Neural progenitor cell (in vitro differentiated cells): ENCODE data around the gene ATM. TPM values are rescaled to one million over a fixed set of nuclear protein-coding genes. Genes with fewer than 3 reads are reported as not detected.

Source experiments
- DNase-seq: peaks from one replicate; pipeline ENCODE4 v3.0.0-alpha.2; 2016; ENCODE audit warnings: low spot score
- H2AFZ ChIP-seq: fragments of 200-600 bp; sonication (generic); replicated peaks from 2 replicates; pipeline ENCODE4 v1.6.1; 2016; ENCODE audit warnings: antibody characterized with exemption
- H3F3A ChIP-seq: fragments of 200-600 bp; sonication (generic); 2 replicates; pipeline ENCODE4 v1.6.1; 2016; ENCODE audit warnings: antibody characterized with exemption, low read depth
- H3K27ac ChIP-seq: fragments of 200-600 bp; sonication (generic); 2 replicates; pipeline ENCODE4 v1.5.1; 2016; ENCODE audit warnings: mild to moderate bottlenecking
- H3K27me3 ChIP-seq: fragments of 200-600 bp; sonication (generic); 2 replicates; pipeline ENCODE4 v1.6.1; 2016; ENCODE audit warnings: mild to moderate bottlenecking, moderate library complexity
- H3K36me3 ChIP-seq: fragments of 200-600 bp; sonication (generic); 2 replicates; pipeline ENCODE4 v1.5.1; 2016
- H3K4me1 ChIP-seq: fragments of 200-600 bp; sonication (generic); 2 replicates; pipeline ENCODE4 v1.6.1; 2016; ENCODE audit warnings: mixed run types
- H3K4me2 ChIP-seq: fragments of 200-600 bp; sonication (generic); 2 replicates; pipeline ENCODE4 v1.6.1; 2016
- H3K4me3 ChIP-seq: fragments of 200-600 bp; sonication (generic); 2 replicates; pipeline ENCODE4 v1.5.1; 2016
- H3K79me2 ChIP-seq: fragments of 200-600 bp; sonication (generic); 2 replicates; pipeline ENCODE4 v1.6.1; 2016; ENCODE audit warnings: low read depth
- H3K9ac ChIP-seq: fragments of 200-600 bp; sonication (generic); 2 replicates; pipeline ENCODE4 v1.6.1; 2016
- H3K9me3 ChIP-seq: fragments of 200-600 bp; sonication (generic); 2 replicates; pipeline ENCODE4 v1.5.1; 2016; ENCODE audit warnings: low read depth
- H4K20me1 ChIP-seq: fragments of 200-600 bp; sonication (generic); 2 replicates; pipeline ENCODE4 v1.6.1; 2016; ENCODE audit warnings: low read depth
- H3K27ac Mint-ChIP-seq: 3 replicates; pipeline ENCODE4 v1.8.0; 2021; ENCODE audit warnings: mixed read lengths
- H3K27me3 Mint-ChIP-seq: 2 replicates; pipeline ENCODE4 v1.8.0; 2022; ENCODE audit warnings: low read depth, mild to moderate bottlenecking, inconsistent platforms, moderate library complexity, mixed read lengths; ENCODE audit not compliant: insufficient read depth
- H3K36me3 Mint-ChIP-seq: 3 replicates; pipeline ENCODE4 v1.8.0; 2021; ENCODE audit warnings: mixed read lengths
- H3K4me1 Mint-ChIP-seq: 3 replicates; pipeline ENCODE4 v1.8.0; 2021; ENCODE audit warnings: mixed read lengths
- H3K4me3 Mint-ChIP-seq: 3 replicates; pipeline ENCODE4 v1.8.0; 2021; ENCODE audit warnings: mild to moderate bottlenecking, moderate library complexity, mixed read lengths
- H3K9me3 Mint-ChIP-seq: 3 replicates; pipeline ENCODE4 v1.8.0; 2020; ENCODE audit warnings: mixed read lengths
- EZH2 ChIP-seq: fragments of 200-600 bp; sonication (generic); IDR thresholded peaks from 2 replicates; pipeline ENCODE4 v1.6.1; 2017; ENCODE audit warnings: antibody characterized with exemption, mild to moderate bottlenecking, moderate library complexity
- EZH2phosphoT487 ChIP-seq: fragments of 200-600 bp; sonication (generic); IDR thresholded peaks from 2 replicates; pipeline ENCODE4 v1.6.1; 2017; ENCODE audit warnings: antibody characterized with exemption
- total RNA-seq: library from RNA; depleted of rRNA; stranded (reverse); fragments of >200 nt; gene quantifications from 2 replicates; pipeline ENCODE4 v1.2.3, GENCODE V29; 2015; ENCODE audit warnings: low replicate concordance
- TF ChIP-seq, protein P1 (sequence below): fragments of 200-600 bp; sonication (generic); IDR thresholded peaks from 2 replicates; pipeline ENCODE4 v1.5.1; 2017; ENCODE audit warnings: antibody characterized with exemption, mild to moderate bottlenecking

Gene ATM, protein sequence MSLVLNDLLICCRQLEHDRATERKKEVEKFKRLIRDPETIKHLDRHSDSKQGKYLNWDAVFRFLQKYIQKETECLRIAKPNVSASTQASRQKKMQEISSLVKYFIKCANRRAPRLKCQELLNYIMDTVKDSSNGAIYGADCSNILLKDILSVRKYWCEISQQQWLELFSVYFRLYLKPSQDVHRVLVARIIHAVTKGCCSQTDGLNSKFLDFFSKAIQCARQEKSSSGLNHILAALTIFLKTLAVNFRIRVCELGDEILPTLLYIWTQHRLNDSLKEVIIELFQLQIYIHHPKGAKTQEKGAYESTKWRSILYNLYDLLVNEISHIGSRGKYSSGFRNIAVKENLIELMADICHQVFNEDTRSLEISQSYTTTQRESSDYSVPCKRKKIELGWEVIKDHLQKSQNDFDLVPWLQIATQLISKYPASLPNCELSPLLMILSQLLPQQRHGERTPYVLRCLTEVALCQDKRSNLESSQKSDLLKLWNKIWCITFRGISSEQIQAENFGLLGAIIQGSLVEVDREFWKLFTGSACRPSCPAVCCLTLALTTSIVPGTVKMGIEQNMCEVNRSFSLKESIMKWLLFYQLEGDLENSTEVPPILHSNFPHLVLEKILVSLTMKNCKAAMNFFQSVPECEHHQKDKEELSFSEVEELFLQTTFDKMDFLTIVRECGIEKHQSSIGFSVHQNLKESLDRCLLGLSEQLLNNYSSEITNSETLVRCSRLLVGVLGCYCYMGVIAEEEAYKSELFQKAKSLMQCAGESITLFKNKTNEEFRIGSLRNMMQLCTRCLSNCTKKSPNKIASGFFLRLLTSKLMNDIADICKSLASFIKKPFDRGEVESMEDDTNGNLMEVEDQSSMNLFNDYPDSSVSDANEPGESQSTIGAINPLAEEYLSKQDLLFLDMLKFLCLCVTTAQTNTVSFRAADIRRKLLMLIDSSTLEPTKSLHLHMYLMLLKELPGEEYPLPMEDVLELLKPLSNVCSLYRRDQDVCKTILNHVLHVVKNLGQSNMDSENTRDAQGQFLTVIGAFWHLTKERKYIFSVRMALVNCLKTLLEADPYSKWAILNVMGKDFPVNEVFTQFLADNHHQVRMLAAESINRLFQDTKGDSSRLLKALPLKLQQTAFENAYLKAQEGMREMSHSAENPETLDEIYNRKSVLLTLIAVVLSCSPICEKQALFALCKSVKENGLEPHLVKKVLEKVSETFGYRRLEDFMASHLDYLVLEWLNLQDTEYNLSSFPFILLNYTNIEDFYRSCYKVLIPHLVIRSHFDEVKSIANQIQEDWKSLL (N-terminal part only)
- total RNA-seq = 66.5 and 105 TPM in 2 replicates

DNA sequence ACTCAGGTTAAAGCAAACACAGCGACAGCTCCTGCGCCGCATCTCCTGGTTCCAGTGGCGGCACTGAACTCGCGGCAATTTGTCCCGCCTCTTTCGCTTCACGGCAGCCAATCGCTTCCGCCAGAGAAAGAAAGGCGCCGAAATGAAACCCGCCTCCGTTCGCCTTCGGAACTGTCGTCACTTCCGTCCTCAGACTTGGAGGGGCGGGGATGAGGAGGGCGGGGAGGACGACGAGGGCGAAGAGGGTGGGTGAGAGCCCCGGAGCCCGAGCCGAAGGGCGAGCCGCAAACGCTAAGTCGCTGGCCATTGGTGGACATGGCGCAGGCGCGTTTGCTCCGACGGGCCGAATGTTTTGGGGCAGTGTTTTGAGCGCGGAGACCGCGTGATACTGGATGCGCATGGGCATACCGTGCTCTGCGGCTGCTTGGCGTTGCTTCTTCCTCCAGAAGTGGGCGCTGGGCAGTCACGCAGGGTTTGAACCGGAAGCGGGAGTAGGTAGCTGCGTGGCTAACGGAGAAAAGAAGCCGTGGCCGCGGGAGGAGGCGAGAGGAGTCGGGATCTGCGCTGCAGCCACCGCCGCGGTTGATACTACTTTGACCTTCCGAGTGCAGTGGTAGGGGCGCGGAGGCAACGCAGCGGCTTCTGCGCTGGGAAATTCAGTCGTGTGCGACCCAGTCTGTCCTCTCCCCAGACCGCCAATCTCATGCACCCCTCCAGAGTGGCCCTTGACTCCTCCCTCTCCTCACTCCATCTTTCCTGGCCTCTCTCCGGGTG, at the start of gene ATM, which contains the start of gene NPAT:
Gene ATM, plus strand, starts transcription at position 494 of the 774 bp plus-strand sequence. CDS start 4,558 bp downstream, outside the sequence.
Gene NPAT, minus strand, starts transcription at position 65 of the 774 bp plus-strand sequence. CDS start 102 bp downstream, outside the sequence.
- Histone ChIP-seq H3K36me3 (peaks cover 1% of the 10 kb centered on the region), H3K79me2 (peaks cover 87% of the 10 kb centered on the region), H3K27me3 (no peaks in the 10 kb centered on the region), H3K9me3 (no peaks in the 10 kb centered on the region), H3K27ac (peak within 1 kb of the TSS; percentile 96), H2AFZ (peak within 1 kb of the TSS; percentile 75), H3F3A (peaks cover 30% of the 10 kb centered on the region), H3K4me1 (peaks cover 40% of the 10 kb centered on the region), H3K4me3 (peak within 1 kb of the TSS; percentile 86), H3K4me2 (peak within 1 kb of the TSS; percentile 98), H4K20me1 (peaks cover 61% of the 10 kb centered on the region), H3K9ac (peak within 1 kb of the TSS; percentile 91)
- peaks cover 35% of the 10 kb centered on the region for H3K4me1 Mint-ChIP-seq
- DNase-seq = peak; percentile 99
- peaks cover 2% of the 10 kb centered on the region for H3K27me3 Mint-ChIP-seq
- TF ChIP-seq, protein P1, sequence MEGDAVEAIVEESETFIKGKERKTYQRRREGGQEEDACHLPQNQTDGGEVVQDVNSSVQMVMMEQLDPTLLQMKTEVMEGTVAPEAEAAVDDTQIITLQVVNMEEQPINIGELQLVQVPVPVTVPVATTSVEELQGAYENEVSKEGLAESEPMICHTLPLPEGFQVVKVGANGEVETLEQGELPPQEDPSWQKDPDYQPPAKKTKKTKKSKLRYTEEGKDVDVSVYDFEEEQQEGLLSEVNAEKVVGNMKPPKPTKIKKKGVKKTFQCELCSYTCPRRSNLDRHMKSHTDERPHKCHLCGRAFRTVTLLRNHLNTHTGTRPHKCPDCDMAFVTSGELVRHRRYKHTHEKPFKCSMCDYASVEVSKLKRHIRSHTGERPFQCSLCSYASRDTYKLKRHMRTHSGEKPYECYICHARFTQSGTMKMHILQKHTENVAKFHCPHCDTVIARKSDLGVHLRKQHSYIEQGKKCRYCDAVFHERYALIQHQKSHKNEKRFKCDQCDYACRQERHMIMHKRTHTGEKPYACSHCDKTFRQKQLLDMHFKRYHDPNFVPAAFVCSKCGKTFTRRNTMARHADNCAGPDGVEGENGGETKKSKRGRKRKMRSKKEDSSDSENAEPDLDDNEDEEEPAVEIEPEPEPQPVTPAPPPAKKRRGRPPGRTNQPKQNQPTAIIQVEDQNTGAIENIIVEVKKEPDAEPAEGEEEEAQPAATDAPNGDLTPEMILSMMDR = peak; percentile 73
- TF ChIP-seq EZH2phosphoT487 = no peak
- TF ChIP-seq EZH2 = no peak
- peak within 1 kb of the TSS; percentile 98 for H3K27ac Mint-ChIP-seq
- no peaks in the 10 kb centered on the region for H3K9me3 Mint-ChIP-seq
- no peaks in the 10 kb centered on the region for H3K36me3 Mint-ChIP-seq
- no peak within 1 kb of the TSS for H3K4me3 Mint-ChIP-seq

DNA sequence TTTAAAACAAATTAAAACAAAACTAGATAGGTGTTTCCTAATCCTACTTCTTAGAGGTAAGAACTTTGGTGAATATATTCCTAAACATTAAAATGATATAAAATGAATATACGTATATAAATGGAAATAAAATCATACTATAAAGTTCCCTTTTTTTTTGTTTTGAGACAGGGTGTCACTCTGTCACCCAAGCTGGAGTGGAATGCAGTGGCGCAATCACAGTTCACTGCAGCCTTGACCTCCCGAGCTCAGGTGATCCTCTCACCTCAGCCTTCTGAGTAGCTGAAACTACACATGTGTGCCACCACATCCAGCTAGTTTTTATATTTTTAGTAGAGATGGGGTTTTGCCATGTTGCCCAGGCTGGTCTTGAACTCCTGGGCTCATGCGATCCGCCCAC, 45.3 kb upstream of the ATM start:
- Histone ChIP-seq H3K9me3 (no peaks in the 10 kb centered on the region), H3K36me3 (peaks cover 13% of the 10 kb centered on the region)
- no peak for TF ChIP-seq EZH2
- TF ChIP-seq, protein P1 = no peak

DNA sequence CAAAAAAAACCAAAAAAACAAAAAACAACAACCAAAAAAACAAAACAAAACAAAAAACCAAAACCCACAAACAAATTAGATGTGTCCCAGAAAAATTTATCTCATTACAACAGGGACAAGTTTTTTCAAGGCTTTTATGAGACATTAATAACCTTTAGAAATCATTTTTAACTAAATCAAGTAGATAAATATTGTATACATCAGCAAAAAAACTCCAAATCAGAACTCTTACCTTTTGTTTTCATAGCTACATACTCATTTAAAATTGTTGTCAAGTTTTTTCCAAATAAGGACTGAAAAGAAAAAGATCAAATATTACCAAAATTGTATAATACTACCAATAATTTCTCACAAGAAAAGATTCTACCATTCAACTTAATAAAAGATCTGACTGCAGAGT, 29.1 kb upstream of the ATM start:
- no peaks in the 10 kb centered on the region for H3K9me3 ChIP-seq
- peaks cover 25% of the 10 kb centered on the region for H3K36me3 ChIP-seq
- DNase-seq = no peak
- H3K27me3 ChIP-seq = no peaks in the 10 kb centered on the region
- Mint-ChIP-seq H3K4me3 (no peak overlapping the region), H3K27me3 (no peaks in the 10 kb centered on the region), H3K36me3 (peaks cover 19% of the 10 kb centered on the region), H3K4me1 (no peaks in the 10 kb centered on the region), H3K9me3 (no peaks in the 10 kb centered on the region), H3K27ac (no peak overlapping the region)
- H3K27ac ChIP-seq = no peak overlapping the region
- H4K20me1 ChIP-seq = peaks cover 7% of the 10 kb centered on the region
- no peaks in the 10 kb centered on the region for H3F3A ChIP-seq
- no peaks in the 10 kb centered on the region for H3K4me1 ChIP-seq
- no peak overlapping the region for H3K9ac ChIP-seq
- no peak overlapping the region for H3K4me2 ChIP-seq
- H3K79me2 ChIP-seq = peaks cover 28% of the 10 kb centered on the region
- TF ChIP-seq EZH2phosphoT487 (no peak), EZH2 (no peak)
- TF ChIP-seq, protein P1 = no peak
- no peak overlapping the region for H2AFZ ChIP-seq
- no peak overlapping the region for H3K4me3 ChIP-seq

More for the DNA sequence above, 45.3 kb upstream of the ATM start:
- H3K79me2 ChIP-seq = no peaks in the 10 kb centered on the region
- Mint-ChIP-seq H3K27ac (no peak overlapping the region), H3K4me1 (no peaks in the 10 kb centered on the region), H3K9me3 (no peaks in the 10 kb centered on the region), H3K36me3 (peaks cover 30% of the 10 kb centered on the region), H3K27me3 (no peaks in the 10 kb centered on the region), H3K4me3 (no peak overlapping the region)
- no peak overlapping the region for H2AFZ ChIP-seq
- no peaks in the 10 kb centered on the region for H3K27me3 ChIP-seq
- no peak overlapping the region for H3K4me2 ChIP-seq
- no peak overlapping the region for H3K4me3 ChIP-seq
- DNase-seq = no peak
- no peaks in the 10 kb centered on the region for H3F3A ChIP-seq
- H4K20me1 ChIP-seq = no peaks in the 10 kb centered on the region
- no peaks in the 10 kb centered on the region for H3K4me1 ChIP-seq
- H3K27ac ChIP-seq = no peak overlapping the region
- no peak overlapping the region for H3K9ac ChIP-seq
